Hepatocyte (in vitro differentiated cells): ENCODE results near the gene ATXN1.

Experiments used
- CTCF ChIP-seq: fragments of 200-600 bp; sonication (generic); IDR thresholded peaks from 2 replicates; pipeline ENCODE4 v1.5.1; 2016; ENCODE audit warnings: antibody characterized with exemption, mild to moderate bottlenecking; ENCODE audit not compliant: poor library complexity
- EZH2 ChIP-seq: fragments of 200-600 bp; sonication (generic); IDR thresholded peaks from 2 replicates; pipeline ENCODE4 v1.6.1; 2016; ENCODE audit warnings: antibody characterized with exemption, mild to moderate bottlenecking, borderline replicate concordance
- EZH2phosphoT487 ChIP-seq: fragments of 200-600 bp; sonication (generic); IDR thresholded peaks from one replicate; pipeline ENCODE4 v1.6.1; 2018; ENCODE audit warnings: antibody characterized with exemption, mild to moderate bottlenecking, low read depth, moderate library complexity; ENCODE audit not compliant: unreplicated experiment, severe bottlenecking

- TF ChIP-seq CTCF (no peak), EZH2 (no peak), EZH2phosphoT487 (no peak)
Observed at GRCh38 chr6:16333580-16333979, 427.7 kb downstream of the ATXN1 start.
